Effector memory CD8-positive, alpha-beta T cell (primary cell): ENCODE measurements around the gene LYRM2.
"Not testable (repeated sequence)": the region's sequence is repeated elsewhere in the genome, so short reads cannot be mapped to it uniquely, and the experiment has no call there.

ENCODE experiments used
- ATAC-seq: fragments of 150-1000 bp; cut with Tn5 transposase; replicated peaks from 2 replicates; pipeline ENCODE4 v1.10.0; 2021; ENCODE audit warnings: mild to moderate bottlenecking, moderate library complexity
- DNase-seq, 3 experiments: peaks; one replicate each; pipeline ENCODE4 v3.0.0; 2021
- H3K27ac Mint-ChIP-seq, 2 donors: one replicate each; pipeline ENCODE4 v1.8.0; 2022; ENCODE audit warnings: mild to moderate bottlenecking in 2 of 2, mixed read lengths in 2 of 2, moderate library complexity in 2 of 2
- H3K27me3 Mint-ChIP-seq, 2 donors: one replicate each; pipeline ENCODE4 v1.8.0; 2022; ENCODE audit warnings: mixed read lengths in 2 of 2
- H3K36me3 Mint-ChIP-seq: one replicate; pipeline ENCODE4 v1.8.0; 2022; ENCODE audit warnings: mild to moderate bottlenecking, moderate library complexity, mixed read lengths; ENCODE audit not compliant: insufficient read depth
- H3K4me1 Mint-ChIP-seq, 2 donors: one replicate each; pipeline ENCODE4 v1.8.0; 2022; ENCODE audit warnings: low read depth in 2 of 2, mixed read lengths in 2 of 2
- H3K4me3 Mint-ChIP-seq, 2 donors: one replicate each; pipeline ENCODE4 v1.8.0; 2022; ENCODE audit warnings: mild to moderate bottlenecking in 2 of 2, mixed read lengths in 2 of 2, moderate library complexity in 2 of 2
- H3K9me3 Mint-ChIP-seq, 2 donors: one replicate each; pipeline ENCODE4 v1.8.0; 2022; ENCODE audit warnings: mixed read lengths in 2 of 2

Gene LYRM2

GRCh38 chr6:89636412-89636811 lies 2.1 kb downstream of the LYRM2 start:
- not testable (repeated sequence) for DNase-seq, H3K4me3 Mint-ChIP-seq, ATAC-seq, H3K27me3 Mint-ChIP-seq, H3K9me3 Mint-ChIP-seq
- Mint-ChIP-seq H3K36me3 (peaks cover 41% of the 10 kb centered on the region), H3K27ac (peak overlapping the region; percentile 68 to 72), H3K4me1 (peaks cover 18% of the 10 kb centered on the region in 2 donors)

GRCh38 chr6:89630488-89630887 lies 8.1 kb downstream of the LYRM2 start:
- H3K4me3 Mint-ChIP-seq, result no peak overlapping the region
- peaks cover 0 to 2% of the 10 kb centered on the region in 2 donors for H3K4me1 Mint-ChIP-seq
- H3K27ac Mint-ChIP-seq, result no peak overlapping the region
- H3K9me3 Mint-ChIP-seq, result no peaks in the 10 kb centered on the region
- H3K36me3 Mint-ChIP-seq, result peaks cover 15% of the 10 kb centered on the region
- H3K27me3 Mint-ChIP-seq, result no peaks in the 10 kb centered on the region
- ATAC-seq, result no peak
- DNase-seq, result no peak

DNA sequence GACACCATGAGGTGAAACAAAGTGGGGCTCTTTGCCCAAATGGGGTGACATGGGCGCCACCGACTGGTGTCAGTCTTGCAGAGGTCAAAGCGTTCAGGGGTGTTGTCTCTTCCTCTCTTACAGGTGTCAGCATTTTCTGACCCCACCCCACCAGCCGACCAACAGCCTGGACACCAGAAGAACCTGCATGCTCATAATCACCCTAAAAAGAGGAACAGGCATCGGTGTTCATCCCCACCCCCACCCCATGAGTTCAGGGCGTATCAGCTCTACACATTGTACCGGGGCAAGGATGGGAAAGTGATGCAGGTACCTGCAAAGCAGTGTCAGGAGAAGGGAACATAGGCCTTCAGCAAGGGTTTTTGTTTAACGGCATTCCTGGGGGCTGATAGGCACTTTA lies 14.8 kb downstream of the LYRM2 start:
- Mint-ChIP-seq H3K27ac (peak overlapping the region in 1 of 2 donors; percentile 72), H3K36me3 (peaks cover 9% of the 10 kb centered on the region), H3K9me3 (no peaks in the 10 kb centered on the region), H3K4me1 (no peaks in the 10 kb centered on the region), H3K27me3 (no peaks in the 10 kb centered on the region), H3K4me3 (no peak overlapping the region)
- DNase-seq, result no peak
- ATAC-seq, result no peak

- no peaks in the 10 kb centered on the region for H3K27me3 Mint-ChIP-seq
- no peak for ATAC-seq
- H3K27ac Mint-ChIP-seq, result no peak overlapping the region
- no peaks in the 10 kb centered on the region for H3K4me1 Mint-ChIP-seq
- H3K36me3 Mint-ChIP-seq, result peaks cover 3% of the 10 kb centered on the region
- no peaks in the 10 kb centered on the region for H3K9me3 Mint-ChIP-seq
- H3K4me3 Mint-ChIP-seq, result no peak overlapping the region
- no peak for DNase-seq
These were observed 19.0 kb downstream of the LYRM2 start for GRCh38 chr6:89619567-89619966.

GRCh38 chr6:89618026-89618425 lies 20.5 kb downstream of the LYRM2 start:
- no peaks in the 10 kb centered on the region for H3K4me1 Mint-ChIP-seq
- H3K4me3 Mint-ChIP-seq, result no peak overlapping the region
- DNase-seq (no peak), ATAC-seq (no peak)
- no peaks in the 10 kb centered on the region for H3K27me3 Mint-ChIP-seq
- no peaks in the 10 kb centered on the region for H3K36me3 Mint-ChIP-seq
- no peaks in the 10 kb centered on the region for H3K9me3 Mint-ChIP-seq
- H3K27ac Mint-ChIP-seq, result no peak overlapping the region

- DNase-seq (no peak), ATAC-seq (no peak)
- Mint-ChIP-seq H3K27me3 (no peaks in the 10 kb centered on the region), H3K4me1 (no peaks in the 10 kb centered on the region), H3K9me3 (no peaks in the 10 kb centered on the region), H3K27ac (no peak overlapping the region), H3K36me3 (no peaks in the 10 kb centered on the region), H3K4me3 (no peak overlapping the region)
These were observed 22.0 kb downstream of the LYRM2 start for GRCh38 chr6:89616531-89616930.

DNA sequence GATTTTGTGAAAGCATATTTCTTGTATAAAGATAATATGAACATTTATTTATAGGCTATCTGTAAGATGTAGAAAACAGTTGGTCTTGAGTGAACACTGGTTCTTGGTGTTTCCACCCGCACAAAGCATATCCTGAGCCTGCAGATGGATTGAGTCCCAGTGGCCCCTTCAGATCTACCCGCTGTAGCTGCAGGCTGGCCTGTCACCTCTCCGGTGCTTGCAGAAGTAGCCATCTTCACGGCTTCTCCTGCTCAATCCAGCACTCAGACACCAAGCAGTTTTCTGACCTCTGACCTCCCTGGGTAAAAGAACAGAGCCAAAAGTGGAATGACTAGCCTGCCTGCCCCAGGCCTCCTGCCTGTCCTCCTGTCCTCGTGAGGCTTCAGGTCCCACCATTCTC lies 22.7 kb downstream of the LYRM2 start:
- H3K4me1 Mint-ChIP-seq, result no peaks in the 10 kb centered on the region
- H3K27me3 Mint-ChIP-seq, result no peaks in the 10 kb centered on the region
- no peak overlapping the region for H3K4me3 Mint-ChIP-seq
- DNase-seq, result no peak
- H3K36me3 Mint-ChIP-seq, result no peaks in the 10 kb centered on the region
- H3K9me3 Mint-ChIP-seq, result no peaks in the 10 kb centered on the region
- no peak overlapping the region for H3K27ac Mint-ChIP-seq
- no peak for ATAC-seq

DNA sequence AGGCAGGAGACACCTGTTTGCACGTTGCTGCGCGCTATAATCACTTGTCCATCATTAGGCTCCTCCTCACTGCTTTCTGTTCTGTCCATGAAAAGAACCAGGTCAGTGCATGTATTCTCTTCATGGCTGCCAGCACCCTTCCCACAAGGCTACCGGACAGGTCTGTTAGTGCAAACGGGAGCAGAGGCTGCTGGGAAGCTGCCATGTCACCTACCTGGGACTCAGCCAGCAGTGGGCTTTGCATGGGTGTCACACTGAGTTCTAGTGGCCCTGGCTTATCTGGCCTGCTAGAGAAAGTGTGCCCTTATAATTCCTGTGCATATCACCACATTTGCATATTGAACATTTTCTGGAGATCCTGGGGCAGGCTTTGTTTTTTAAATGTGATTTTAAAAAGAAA lies 24.8 kb downstream of the LYRM2 start:
- Mint-ChIP-seq H3K4me3 (no peak overlapping the region), H3K36me3 (no peaks in the 10 kb centered on the region), H3K9me3 (no peaks in the 10 kb centered on the region), H3K4me1 (no peaks in the 10 kb centered on the region), H3K27me3 (no peaks in the 10 kb centered on the region), H3K27ac (no peak overlapping the region)
- ATAC-seq (no peak), DNase-seq (no peak)

DNA sequence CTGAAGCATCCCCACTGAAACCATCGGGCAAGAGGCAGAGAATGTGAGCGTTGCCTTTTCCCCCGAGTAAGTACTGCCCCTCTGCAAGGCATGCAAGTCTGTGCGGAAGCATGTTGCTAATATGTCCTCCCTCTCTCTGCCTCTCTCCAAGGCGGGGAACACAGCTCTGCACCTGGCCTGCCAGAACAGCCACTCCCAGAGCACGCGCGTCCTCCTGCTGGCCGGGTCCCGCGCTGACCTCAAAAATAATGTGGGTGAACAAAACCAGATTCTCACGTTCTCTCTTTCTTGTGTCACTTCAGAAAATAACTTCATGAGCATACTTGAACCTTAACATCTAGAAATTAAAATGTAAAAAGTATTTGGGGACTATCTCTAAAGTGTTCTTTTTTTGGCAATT lies 26.4 kb downstream of the LYRM2 start:
- Mint-ChIP-seq H3K36me3 (peaks cover 2% of the 10 kb centered on the region), H3K4me1 (no peaks in the 10 kb centered on the region), H3K4me3 (no peak overlapping the region), H3K27me3 (no peaks in the 10 kb centered on the region), H3K27ac (no peak overlapping the region), H3K9me3 (no peaks in the 10 kb centered on the region)
- ATAC-seq, result no peak
- DNase-seq, result no peak

- Mint-ChIP-seq H3K27me3 (no peaks in the 10 kb centered on the region), H3K27ac (no peak overlapping the region), H3K4me1 (no peaks in the 10 kb centered on the region), H3K36me3 (peaks cover 2% of the 10 kb centered on the region), H3K9me3 (no peaks in the 10 kb centered on the region), H3K4me3 (no peak overlapping the region)
- no peak for DNase-seq
- no peak for ATAC-seq
These were observed 26.9 kb downstream of the LYRM2 start for GRCh38 chr6:89611666-89612065.

- H3K9me3 Mint-ChIP-seq, result no peaks in the 10 kb centered on the region
- H3K27ac Mint-ChIP-seq, result no peak overlapping the region
- no peaks in the 10 kb centered on the region for H3K27me3 Mint-ChIP-seq
- DNase-seq (peak; percentile 75 to 77 (median 76)), ATAC-seq (peak; percentile 92)
- no peak overlapping the region for H3K4me3 Mint-ChIP-seq
- H3K4me1 Mint-ChIP-seq, result no peaks in the 10 kb centered on the region
- peaks cover 2% of the 10 kb centered on the region for H3K36me3 Mint-ChIP-seq
These were observed 28.4 kb downstream of the LYRM2 start for GRCh38 chr6:89610149-89610642.

GRCh38 chr6:89605861-89606260 lies 32.7 kb downstream of the LYRM2 start:
- Mint-ChIP-seq H3K4me3 (no peak overlapping the region), H3K27me3 (no peaks in the 10 kb centered on the region), H3K27ac (no peak overlapping the region), H3K4me1 (no peaks in the 10 kb centered on the region), H3K9me3 (no peaks in the 10 kb centered on the region), H3K36me3 (peaks cover 2% of the 10 kb centered on the region)
- DNase-seq (no peak), ATAC-seq (no peak)

DNA sequence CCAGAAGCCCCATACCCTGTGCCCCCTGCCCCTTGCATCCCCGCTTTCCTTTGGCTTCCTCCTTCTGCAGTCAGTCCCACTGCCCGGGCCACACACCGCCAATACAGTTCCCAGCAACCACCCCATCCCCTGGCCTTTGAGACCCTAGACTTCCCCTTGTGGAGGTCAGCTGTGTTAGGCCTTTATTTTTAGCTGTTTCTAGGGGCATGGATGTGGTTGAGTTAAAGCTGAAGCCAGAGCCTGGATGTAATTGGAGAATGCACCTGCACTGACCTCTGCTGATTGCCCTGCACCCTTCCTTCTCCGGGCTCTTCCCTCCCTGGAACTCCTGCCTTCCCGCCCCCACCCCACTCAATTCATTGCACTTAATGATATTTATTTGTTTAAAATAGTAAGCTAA lies 33.9 kb downstream of the LYRM2 start:
- no peaks in the 10 kb centered on the region for H3K4me1 Mint-ChIP-seq
- no peak overlapping the region for H3K4me3 Mint-ChIP-seq
- ATAC-seq (no peak), DNase-seq (no peak)
- no peaks in the 10 kb centered on the region for H3K27me3 Mint-ChIP-seq
- H3K36me3 Mint-ChIP-seq, result peaks cover 2% of the 10 kb centered on the region
- no peaks in the 10 kb centered on the region for H3K9me3 Mint-ChIP-seq
- no peak overlapping the region for H3K27ac Mint-ChIP-seq

DNA sequence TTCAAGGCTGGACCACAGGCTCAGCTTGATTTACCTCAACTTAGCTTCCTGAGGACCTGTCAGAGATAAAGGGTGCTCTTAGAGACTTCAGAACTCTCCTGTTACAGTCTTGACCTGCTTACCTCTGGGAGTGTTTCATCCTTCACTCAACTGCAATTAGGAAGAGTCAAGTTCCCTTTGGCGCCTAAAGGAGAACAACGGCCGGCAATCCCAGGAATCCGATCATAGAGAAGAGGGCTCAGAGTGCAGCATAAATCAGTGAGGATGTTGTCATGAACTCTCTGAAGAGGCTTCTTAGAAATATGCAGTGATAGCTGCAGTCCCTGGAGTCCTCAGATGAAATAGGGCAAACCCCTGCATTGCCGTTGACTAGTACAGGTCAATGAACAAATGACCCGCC lies 36.4 kb downstream of the LYRM2 start:
- DNase-seq, result no peak
- Mint-ChIP-seq H3K36me3 (peaks cover 3% of the 10 kb centered on the region), H3K27me3 (no peaks in the 10 kb centered on the region), H3K4me1 (no peaks in the 10 kb centered on the region), H3K9me3 (no peaks in the 10 kb centered on the region), H3K27ac (no peak overlapping the region), H3K4me3 (no peak overlapping the region)
- ATAC-seq, result no peak

DNA sequence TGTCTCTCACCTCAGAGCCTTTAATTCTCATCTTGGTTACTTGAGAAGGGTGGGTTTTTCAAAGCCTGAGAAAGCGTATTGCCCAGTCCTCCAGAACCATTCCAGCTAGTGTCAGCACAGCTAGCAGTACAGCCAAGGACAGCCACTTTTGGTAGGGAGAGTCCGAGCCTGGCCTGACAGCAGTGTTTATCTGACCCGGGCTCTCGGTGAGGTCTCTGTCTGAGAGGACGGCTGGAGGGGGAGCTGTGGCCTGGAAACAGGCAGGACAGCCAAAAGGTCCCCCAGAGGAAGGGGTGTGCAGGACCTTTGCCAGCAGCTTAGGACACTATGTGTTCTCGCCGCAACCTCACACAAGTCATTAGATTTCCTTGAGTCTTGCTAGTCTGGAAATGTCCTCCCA lies 38.8 kb downstream of the LYRM2 start:
- Mint-ChIP-seq H3K4me1 (peaks cover 6 to 8% of the 10 kb centered on the region in 2 donors), H3K27me3 (no peaks in the 10 kb centered on the region), H3K4me3 (no peak overlapping the region), H3K36me3 (peaks cover 3% of the 10 kb centered on the region), H3K27ac (no peak overlapping the region), H3K9me3 (no peaks in the 10 kb centered on the region)
- ATAC-seq, result no peak
- DNase-seq, result no peak
